Loucy (cell line): ENCODE data around the gene MKLN1.

Source experiments
- EZH2phosphoT487 ChIP-seq: fragments of 200-600 bp; IDR thresholded peaks from 2 replicates; pipeline ENCODE4 v1.6.1; 2018; ENCODE audit warnings: antibody characterized with exemption, mild to moderate bottlenecking, moderate library complexity, borderline replicate concordance
- TF ChIP-seq, protein P1 (sequence below): fragments of 200-600 bp; sonication (generic); conservative IDR thresholded peaks from 2 replicates; pipeline ENCODE4 v1.5.1; 2014; ENCODE audit warnings: mild to moderate bottlenecking, antibody characterized with exemption, low read length

DNA sequence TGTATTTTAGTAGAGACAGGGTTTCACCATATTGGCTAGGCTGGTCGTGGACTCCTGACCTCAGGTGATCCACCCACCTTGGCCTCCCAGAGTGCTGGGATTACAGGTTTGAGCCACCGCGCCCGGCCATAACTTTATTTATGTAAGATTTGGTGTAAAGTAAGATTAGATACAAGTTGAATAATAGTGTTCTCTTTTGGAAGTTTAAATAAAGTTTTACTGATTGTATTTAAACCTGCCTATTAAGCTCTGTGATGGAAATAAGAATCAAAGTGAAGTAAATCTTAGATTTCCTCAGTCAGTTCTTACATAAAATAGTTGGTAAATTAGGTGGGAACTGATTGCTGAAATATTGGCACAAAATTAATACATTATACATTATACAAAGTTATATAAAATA, 86.0 kb downstream of the MKLN1 start:
- TF ChIP-seq, protein P1, sequence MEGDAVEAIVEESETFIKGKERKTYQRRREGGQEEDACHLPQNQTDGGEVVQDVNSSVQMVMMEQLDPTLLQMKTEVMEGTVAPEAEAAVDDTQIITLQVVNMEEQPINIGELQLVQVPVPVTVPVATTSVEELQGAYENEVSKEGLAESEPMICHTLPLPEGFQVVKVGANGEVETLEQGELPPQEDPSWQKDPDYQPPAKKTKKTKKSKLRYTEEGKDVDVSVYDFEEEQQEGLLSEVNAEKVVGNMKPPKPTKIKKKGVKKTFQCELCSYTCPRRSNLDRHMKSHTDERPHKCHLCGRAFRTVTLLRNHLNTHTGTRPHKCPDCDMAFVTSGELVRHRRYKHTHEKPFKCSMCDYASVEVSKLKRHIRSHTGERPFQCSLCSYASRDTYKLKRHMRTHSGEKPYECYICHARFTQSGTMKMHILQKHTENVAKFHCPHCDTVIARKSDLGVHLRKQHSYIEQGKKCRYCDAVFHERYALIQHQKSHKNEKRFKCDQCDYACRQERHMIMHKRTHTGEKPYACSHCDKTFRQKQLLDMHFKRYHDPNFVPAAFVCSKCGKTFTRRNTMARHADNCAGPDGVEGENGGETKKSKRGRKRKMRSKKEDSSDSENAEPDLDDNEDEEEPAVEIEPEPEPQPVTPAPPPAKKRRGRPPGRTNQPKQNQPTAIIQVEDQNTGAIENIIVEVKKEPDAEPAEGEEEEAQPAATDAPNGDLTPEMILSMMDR, result no peak
- TF ChIP-seq EZH2phosphoT487, result no peak
